Body of pancreas (tissue), 4 donors: ENCODE measurements around the gene GIT2.

Source experiments
- POLR2A ChIP-seq, 3 donors: fragments of 450-650 bp; IDR thresholded peaks; one replicate each; pipeline ENCODE4 v1.6.1; 2016; ENCODE audit warnings: antibody characterized with exemption in 3 of 3, mild to moderate bottlenecking in 2 of 3
- TF ChIP-seq, protein P1 (sequence below), 7 experiments: fragments of 450-650 bp in 4 of 7; fragments of 200-600 bp in 3 of 7; sonication (generic) in 3 of 7; IDR thresholded peaks; one replicate each; pipeline ENCODE4 v1.5.1; 2016 to 2019; ENCODE audit warnings: antibody characterized with exemption in 7 of 7

- TF ChIP-seq, protein P1, sequence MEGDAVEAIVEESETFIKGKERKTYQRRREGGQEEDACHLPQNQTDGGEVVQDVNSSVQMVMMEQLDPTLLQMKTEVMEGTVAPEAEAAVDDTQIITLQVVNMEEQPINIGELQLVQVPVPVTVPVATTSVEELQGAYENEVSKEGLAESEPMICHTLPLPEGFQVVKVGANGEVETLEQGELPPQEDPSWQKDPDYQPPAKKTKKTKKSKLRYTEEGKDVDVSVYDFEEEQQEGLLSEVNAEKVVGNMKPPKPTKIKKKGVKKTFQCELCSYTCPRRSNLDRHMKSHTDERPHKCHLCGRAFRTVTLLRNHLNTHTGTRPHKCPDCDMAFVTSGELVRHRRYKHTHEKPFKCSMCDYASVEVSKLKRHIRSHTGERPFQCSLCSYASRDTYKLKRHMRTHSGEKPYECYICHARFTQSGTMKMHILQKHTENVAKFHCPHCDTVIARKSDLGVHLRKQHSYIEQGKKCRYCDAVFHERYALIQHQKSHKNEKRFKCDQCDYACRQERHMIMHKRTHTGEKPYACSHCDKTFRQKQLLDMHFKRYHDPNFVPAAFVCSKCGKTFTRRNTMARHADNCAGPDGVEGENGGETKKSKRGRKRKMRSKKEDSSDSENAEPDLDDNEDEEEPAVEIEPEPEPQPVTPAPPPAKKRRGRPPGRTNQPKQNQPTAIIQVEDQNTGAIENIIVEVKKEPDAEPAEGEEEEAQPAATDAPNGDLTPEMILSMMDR (IDR thresholded peaks at IDR 0.05), result no peak
- no peak for TF ChIP-seq POLR2A (IDR thresholded peaks at IDR 0.05)
Measured at GRCh38 chr12:109966546-109966945, 29.6 kb downstream of the GIT2 start.
